Stomach (tissue), 4 donors: Measurements from ENCODE around the gene ADGRG1.

ENCODE experiments used
- CTCF ChIP-seq, 7 experiments: fragments of 450-650 bp in 4 of 7; fragments of 200-600 bp in 3 of 7; sonication (generic) in 3 of 7; IDR thresholded peaks; one replicate each; pipeline ENCODE4 v1.5.1; 2016 to 2019; ENCODE audit warnings: antibody characterized with exemption in 7 of 7, control low read depth in 2 of 7, mild to moderate bottlenecking in 1 of 7
- EP300 ChIP-seq: sonication (generic); formaldehyde crosslinking; IDR thresholded peaks from one replicate; pipeline ENCODE4 v1.6.1; 2017; ENCODE audit warnings: antibody characterized with exemption
- POLR2A ChIP-seq, 4 donors: fragments of 450-650 bp; IDR thresholded peaks; one replicate each; pipeline ENCODE4 v1.6.1; 2016; ENCODE audit warnings: antibody characterized with exemption in 4 of 4, control low read depth in 2 of 4, mild to moderate bottlenecking in 1 of 4, moderate library complexity in 1 of 4
- POLR2AphosphoS5 ChIP-seq, 3 donors: sonication (generic); formaldehyde crosslinking; IDR thresholded peaks; one replicate each; pipeline ENCODE4 v1.6.1; 2016; ENCODE audit warnings: antibody characterized with exemption in 3 of 3

- TF ChIP-seq CTCF (IDR thresholded peaks at IDR 0.05) = no peak
- no peak for TF ChIP-seq EP300
- TF ChIP-seq POLR2AphosphoS5 (IDR thresholded peaks at IDR 0.05) = no peak
- TF ChIP-seq POLR2A (IDR thresholded peaks at IDR 0.05) = no peak
Measured at GRCh38 chr16:57709663-57710062, 81.2 kb downstream of the ADGRG1 start.
